RWPE2 (cell line): ENCODE data around the gene MYADML2.

ENCODE experiments used
- ATAC-seq: fragments of 200-7000 bp; cut with Tn5 transposase; 3 replicates; pipeline ENCODE4 v1.9.1; 2021; ENCODE audit warnings: low read depth
- DNase-seq: peaks from one replicate; pipeline ENCODE4 v3.0.0-alpha.2; 2020; ENCODE audit warnings: low spot score
- H3K27ac ChIP-seq: fragments of 450-650 bp; 2 replicates; pipeline ENCODE4 v1.5.1; 2017; ENCODE audit warnings: mild to moderate bottlenecking; ENCODE audit not compliant: poor library complexity, severe bottlenecking
- H3K27me3 ChIP-seq: fragments of 250-450 bp; sonication (Bioruptor Pico); 2 replicates; pipeline ENCODE4 v1.5.1; 2021; ENCODE audit warnings: mild to moderate bottlenecking, moderate library complexity; ENCODE audit not compliant: insufficient read depth, poor library complexity, severe bottlenecking
- H3K36me3 ChIP-seq: fragments of 250-450 bp; sonication (Bioruptor Pico); 2 replicates; pipeline ENCODE4 v1.5.1; 2020; ENCODE audit warnings: low read depth, mild to moderate bottlenecking, moderate library complexity
- H3K4me1 ChIP-seq: fragments of 250-450 bp; sonication (Bioruptor Pico); 2 replicates; pipeline ENCODE4 v1.5.1; 2021; ENCODE audit warnings: mild to moderate bottlenecking, moderate library complexity; ENCODE audit not compliant: insufficient read depth, poor library complexity, severe bottlenecking
- H3K4me3 ChIP-seq: fragments of 250-450 bp; sonication (Bioruptor Pico); 2 replicates; pipeline ENCODE4 v1.5.1; 2021; ENCODE audit warnings: mild to moderate bottlenecking, moderate library complexity; ENCODE audit not compliant: severe bottlenecking
- H3K9me3 ChIP-seq: fragments of 250-450 bp; sonication (Bioruptor Pico); 2 replicates; pipeline ENCODE4 v1.5.1; 2021; ENCODE audit warnings: mild to moderate bottlenecking, moderate library complexity; ENCODE audit not compliant: severe bottlenecking
- CTCF ChIP-seq: fragments of 450-650 bp; IDR thresholded peaks from one replicate; pipeline ENCODE4 v1.5.1; 2017; ENCODE audit warnings: mild to moderate bottlenecking, moderate library complexity; ENCODE audit not compliant: poor library complexity, severe bottlenecking

The MYADML2 gene

DNA sequence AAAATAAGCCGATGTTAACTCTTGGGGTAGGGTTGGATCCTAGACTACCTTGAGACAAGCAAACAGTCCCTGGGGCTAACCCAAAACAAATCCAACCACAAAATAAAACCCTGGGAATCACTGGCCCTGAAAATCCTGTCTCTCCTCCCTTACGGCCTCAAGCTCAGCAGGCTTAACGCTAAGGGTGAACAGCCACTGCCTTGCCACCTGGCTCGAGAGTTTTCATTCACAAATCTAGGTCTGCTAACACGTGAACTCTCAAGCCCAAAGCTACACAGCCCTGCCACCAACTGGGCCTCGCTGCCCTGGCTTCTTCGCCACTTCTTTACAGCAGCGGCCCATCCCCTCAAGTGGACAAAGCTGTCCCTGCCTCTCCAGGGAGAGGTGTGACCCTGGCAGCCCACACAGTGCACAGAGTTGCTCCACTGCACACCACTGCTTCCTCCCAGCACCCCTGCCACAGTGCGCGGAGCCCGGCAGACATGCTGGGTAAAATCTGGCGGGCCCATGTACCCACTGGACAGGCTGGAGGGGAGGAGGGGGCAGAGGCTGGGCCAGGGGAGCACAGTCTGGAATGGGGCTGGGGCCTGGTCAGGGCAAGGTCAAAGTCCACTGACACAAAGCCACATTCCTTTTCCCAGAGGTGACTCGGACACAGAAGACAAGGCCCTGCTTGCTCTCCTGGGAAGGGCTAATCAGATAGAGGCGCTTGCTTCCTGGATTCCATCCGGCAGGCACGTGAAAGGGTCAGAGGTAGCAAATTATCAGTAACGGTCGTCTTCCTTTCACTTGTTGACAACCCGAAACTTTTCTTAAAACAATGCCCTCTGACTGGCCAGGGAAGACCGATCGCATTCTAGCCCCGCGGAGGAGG, 36.8 kb downstream of the MYADML2 start:
- ATAC-seq, result no peak
- Histone ChIP-seq H3K36me3 (peaks cover 69% of the 10 kb centered on the region), H3K27ac (peak overlapping the region; percentile 58), H3K9me3 (no peaks in the 10 kb centered on the region), H3K27me3 (no peaks in the 10 kb centered on the region), H3K4me3 (peak overlapping the region; percentile 99), H3K4me1 (peaks cover 20% of the 10 kb centered on the region)
- TF ChIP-seq CTCF, result no peak
- DNase-seq, result no peak

DNA sequence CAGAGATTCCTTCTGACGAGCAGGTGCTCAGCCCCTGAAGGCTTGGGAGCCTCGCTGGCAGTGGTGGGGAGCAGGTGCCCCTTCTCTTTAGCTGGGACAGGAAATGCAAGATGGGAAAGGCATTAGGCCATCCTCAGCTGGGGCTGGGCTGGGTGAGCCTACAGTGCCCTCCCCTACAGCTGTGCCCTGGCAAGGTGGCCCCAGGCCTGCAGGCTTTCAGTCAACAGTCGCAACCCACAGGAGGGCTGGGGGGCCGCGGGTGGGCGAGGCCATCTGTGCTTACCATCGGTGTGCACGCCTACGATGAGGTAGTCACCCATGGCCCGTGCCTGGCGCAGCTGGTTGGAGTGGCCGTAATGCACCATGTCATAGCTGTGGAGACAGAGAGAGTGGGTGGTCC, 37.8 kb downstream of the MYADML2 start:
- Histone ChIP-seq H3K9me3 (no peaks in the 10 kb centered on the region), H3K36me3 (peaks cover 59% of the 10 kb centered on the region), H3K4me3 (no peak overlapping the region), H3K4me1 (peaks cover 20% of the 10 kb centered on the region), H3K27me3 (no peaks in the 10 kb centered on the region), H3K27ac (no peak overlapping the region)
- ATAC-seq (no peak), DNase-seq (no peak)
- no peak for TF ChIP-seq CTCF

DNA sequence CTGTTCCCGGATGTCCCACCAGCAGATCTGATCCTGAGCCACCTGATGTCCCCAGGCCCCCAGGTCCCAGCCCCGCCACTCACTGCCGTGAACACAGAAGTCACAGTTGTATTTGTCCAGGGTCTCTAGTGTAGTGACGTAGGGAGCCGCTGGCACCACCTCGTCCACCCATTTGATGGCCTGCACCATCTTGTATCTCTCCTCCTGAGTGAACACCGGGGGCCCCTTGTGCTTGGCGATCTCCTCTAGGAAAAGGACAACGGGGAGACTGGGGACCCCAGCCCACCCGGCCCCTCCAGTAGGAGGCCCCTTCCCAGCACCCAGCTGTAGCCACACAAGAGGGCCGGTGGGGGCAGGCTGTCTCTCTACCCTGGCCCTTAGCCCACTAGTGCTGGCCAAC, 38.2 kb downstream of the MYADML2 start:
- no peaks in the 10 kb centered on the region for H3K9me3 ChIP-seq
- ATAC-seq (no peak), DNase-seq (no peak)
- H3K27ac ChIP-seq, result no peak overlapping the region
- no peak for TF ChIP-seq CTCF
- H3K27me3 ChIP-seq, result no peaks in the 10 kb centered on the region
- H3K36me3 ChIP-seq, result peaks cover 55% of the 10 kb centered on the region
- H3K4me1 ChIP-seq, result peaks cover 20% of the 10 kb centered on the region
- no peak overlapping the region for H3K4me3 ChIP-seq

- H3K27ac ChIP-seq, result no peak overlapping the region
- H3K4me1 ChIP-seq, result peaks cover 14% of the 10 kb centered on the region
- TF ChIP-seq CTCF, result no peak
- H3K27me3 ChIP-seq, result no peaks in the 10 kb centered on the region
- H3K36me3 ChIP-seq, result peaks cover 43% of the 10 kb centered on the region
- DNase-seq, result no peak
- H3K4me3 ChIP-seq, result no peak overlapping the region
- ATAC-seq, result no peak
- no peaks in the 10 kb centered on the region for H3K9me3 ChIP-seq
Measured at GRCh38 chr17:81907219-81908145, 39.6 kb downstream of the MYADML2 start.
